Pancreas (tissue), 10 donors: Measurements from ENCODE around the gene ZNF423. TPM values are rescaled to one million over a fixed set of nuclear protein-coding genes. Genes with fewer than 3 reads are reported as not detected.

Experiments used
- ATAC-seq, 4 donors: fragments of 200-7000 bp; cut with Tn5 transposase; one replicate each; pipeline versions ENCODE4 v1.8.0 to v1.9.1; 2020; ENCODE audit warnings: mild to moderate bottlenecking in 4 of 4, moderate library complexity in 4 of 4
- DNase-seq, 6 donors: peaks; one replicate each; pipeline ENCODE4 v3.0.0-alpha.2; 2020
- FAIRE-seq: peaks from 2 replicates; lab custom pipeline; 2012; peaks lifted over from hg19 to GRCh38; lab: Jason Lieb, UNC
- H3K27ac ChIP-seq, 4 donors: fragments of 200-600 bp; sonication (generic); 1 replicate in 3 of 4; 2 replicates in 1 of 4; pipeline versions ENCODE4 v1.5.0 to v1.8.0; 2020
- H3K27me3 ChIP-seq, 4 donors: fragments of 200-600 bp; one replicate each; pipeline ENCODE4 v1.8.0; 2021
- H3K36me3 ChIP-seq, 3 donors: fragments of 200-600 bp; sonication (generic) in 1 of 3; one replicate each; pipeline versions ENCODE4 v1.5.0 to v1.8.0; 2020 to 2021
- H3K4me1 ChIP-seq, 3 donors: fragments of 200-600 bp; one replicate each; pipeline ENCODE4 v1.8.0; 2021
- H3K4me3 ChIP-seq, 4 donors: fragments of 200-600 bp; sonication (generic) in 2 of 4; one replicate each; pipeline versions ENCODE4 v1.5.0 to v1.8.0; 2020 to 2021
- H3K9me3 ChIP-seq, 4 donors: fragments of 200-600 bp; one replicate each; pipeline ENCODE4 v1.8.0; 2021
- CTCF ChIP-seq, 4 donors: fragments of 200-600 bp; sonication (generic) in 3 of 4; IDR thresholded peaks; one replicate each; pipeline versions ENCODE4 v1.5.0 to v1.8.0; 2021; ENCODE audit warnings: antibody characterized with exemption in 4 of 4
- WGBS, 2 donors: extraction: QIAGEN DNeasy Blood & Tissue Kit; methylation state at CpG; one replicate each; pipeline ENCODE4 v1.1.7; 2013; 5-methylcytosine and 5-hydroxymethylcytosine counted together
- intact Hi-C, 3 donors: fragments of 100-400 bp; cut with DNase I; formaldehyde crosslinking; loops; one replicate each; pipeline versions ENCODE4 v1.11.1 to v1.14.2; 2022
- polyA plus RNA-seq, 2 donors: library from polyadenylated mRNA; stranded (reverse); fragments of 200-250 nt; gene quantifications; one replicate each; pipeline ENCODE4 v1.2.3, GENCODE V29; 2013
- total RNA-seq, 6 donors: library from RNA; stranded (reverse); fragmentation: NEBNext Ultra II Directional in 4 of 6; extraction: Animal tissue kit (Norgen Biotek cat#: 25700) in 4 of 6; gene quantifications; one replicate each; pipeline versions ENCODE4 v1.2.1 to v1.2.4, GENCODE V29; 2021 to 2023
- donor health status: healthy with polysubstance abuse.
- donor health status: DM: no; HTN: no; CAD: no; lungs with moderate emphysema.
- donor health status: DM: no; HTN: no; CAD: no.
- donor health status: control.
- donor health status: control.
- donor health status: Bipolar disorder and iron deficiency.
- donor health status: DM: yes; HTN: yes; CAD: no.
- donor health status: DM: no; HTN: no; CAD: no.
- donor health status: DM: no; HTN: no; CAD: no.
- donor health status: DM: yes; HTN: yes; CAD: no.

Gene ZNF423
- total and polyA plus RNA-seq, 8 donors = 0.61 to 5.1 (median 3.0) TPM

GRCh38 chr16:49504626-49505025, 351.3 kb downstream of the ZNF423 start:
- FAIRE-seq = no peak
- TF ChIP-seq CTCF (IDR thresholded peaks at IDR 0.05) = no peak

GRCh38 chr16:49504023-49504364, 351.9 kb downstream of the ZNF423 start:
- intact Hi-C loops = no loop called here
- TF ChIP-seq CTCF (IDR thresholded peaks at IDR 0.05) = no peak
- Histone ChIP-seq H3K4me3 (no peak overlapping the region), H3K36me3 (no peaks in the 10 kb centered on the region), H3K4me1 (no peaks in the 10 kb centered on the region), H3K27ac (no peak overlapping the region), H3K27me3 (no peaks in the 10 kb centered on the region), H3K9me3 (no peaks in the 10 kb centered on the region)
- FAIRE-seq (no peak), DNase-seq (no peak), ATAC-seq (no peak)
- WGBS, 2 donors = 78 to 81% methylated on average over 2 of the region's 2 CpGs

More at GRCh38 chr16:49504626-49505025, 351.3 kb downstream of the ZNF423 start:
- DNase-seq = peak in 1 of 6 donors; percentile 17
- intact Hi-C loops = no loop called here
- no peak overlapping the region for H3K27ac ChIP-seq
- H3K4me3 ChIP-seq = no peak overlapping the region
- H3K36me3 ChIP-seq = no peaks in the 10 kb centered on the region
- no peaks in the 10 kb centered on the region for H3K4me1 ChIP-seq
- no peak for ATAC-seq
- WGBS, 2 donors = 89 to 94% methylated on average over 2 of the region's 2 CpGs
- H3K27me3 ChIP-seq = no peaks in the 10 kb centered on the region
- no peaks in the 10 kb centered on the region for H3K9me3 ChIP-seq

- ATAC-seq (peak in 1 of 4 donors; percentile 26), FAIRE-seq (no peak), DNase-seq (peak in 1 of 6 donors; percentile 44)
- Histone ChIP-seq H3K36me3 (no peaks in the 10 kb centered on the region), H3K27me3 (no peaks in the 10 kb centered on the region), H3K27ac (no peak overlapping the region), H3K9me3 (no peaks in the 10 kb centered on the region), H3K4me1 (no peaks in the 10 kb centered on the region), H3K4me3 (no peak overlapping the region)
- no peak for TF ChIP-seq CTCF (IDR thresholded peaks at IDR 0.05)
- 74 to 77% methylated on average over 17 of the region's 17 CpGs for WGBS, 2 donors
- intact Hi-C loops = no loop called here
These were observed 352.5 kb downstream of the ZNF423 start for GRCh38 chr16:49503256-49504022.

GRCh38 chr16:49502136-49502881, 353.6 kb downstream of the ZNF423 start:
- ATAC-seq (no peak), DNase-seq (peak in 1 of 6 donors; percentile 21), FAIRE-seq (no peak)
- Histone ChIP-seq H3K4me3 (no peak overlapping the region), H3K27ac (no peak overlapping the region), H3K9me3 (no peaks in the 10 kb centered on the region), H3K27me3 (no peaks in the 10 kb centered on the region), H3K4me1 (no peaks in the 10 kb centered on the region), H3K36me3 (no peaks in the 10 kb centered on the region)
- TF ChIP-seq CTCF (IDR thresholded peaks at IDR 0.05) = no peak
- intact Hi-C loops = no loop called here
- 94% methylated on average over 12 to 13 of the region's 13 CpGs for WGBS, 2 donors
